Activated naive CD4-positive, alpha-beta T cell treated with anti-CD3 and anti-CD28 coated beads, Interleukin-2, amount 50 U/mL, for 72 hours (primary cell): ENCODE results near the gene ZC3H6. TPM values are rescaled to one million over a fixed set of nuclear protein-coding genes. Genes with fewer than 3 reads are reported as not detected.

Experiments used
- ATAC-seq, 2 donors: fragments of 150-1000 bp; cut with Tn5 transposase; 2 replicates each; pipeline ENCODE4 v1.10.0; 2021; ENCODE audit warnings: mild to moderate bottlenecking in 2 of 2, moderate library complexity in 2 of 2
- DNase-seq, 2 donors: peaks; one replicate each; pipeline ENCODE4 v3.0.0; 2021 to 2022; ENCODE audit warnings: low spot score in 2 of 2
- H3K27ac Mint-ChIP-seq, 2 donors: one replicate each; pipeline ENCODE4 v1.8.0; 2022; ENCODE audit warnings: mild to moderate bottlenecking in 2 of 2, mixed read lengths in 2 of 2
- H3K36me3 Mint-ChIP-seq, 2 donors: one replicate each; pipeline ENCODE4 v1.8.0; 2022; ENCODE audit warnings: mixed read lengths in 2 of 2
- H3K9me3 Mint-ChIP-seq, 2 donors: one replicate each; pipeline ENCODE4 v1.8.0; 2022; ENCODE audit warnings: mixed read lengths in 2 of 2
- total RNA-seq, 2 donors: library from RNA; stranded (reverse); gene quantifications; one replicate each; pipeline ENCODE4 v1.2.3, GENCODE V29; 2022

The ZC3H6 gene
- total RNA-seq, 2 donors from 2014 or later, result 11.1 to 13.8 TPM

- ATAC-seq, result no peak
These were observed 29.0 kb downstream of the ZC3H6 start for GRCh38 chr2:112304298-112304941.

GRCh38 chr2:112305132-112305531 lies 29.7 kb downstream of the ZC3H6 start:
- H3K27ac Mint-ChIP-seq, result no peak overlapping the region
- DNase-seq (no peak), ATAC-seq (no peak)
- H3K36me3 Mint-ChIP-seq, result peaks cover 5 to 7% of the 10 kb centered on the region in 2 donors
- no peaks in the 10 kb centered on the region for H3K9me3 Mint-ChIP-seq

More at GRCh38 chr2:112304298-112304941, 29.0 kb downstream of the ZC3H6 start:
- no peak for DNase-seq
- no peak overlapping the region for H3K27ac Mint-ChIP-seq
- peaks cover 7 to 11% of the 10 kb centered on the region in 2 donors for H3K36me3 Mint-ChIP-seq
- no peaks in the 10 kb centered on the region for H3K9me3 Mint-ChIP-seq

GRCh38 chr2:112310906-112311305 lies 35.5 kb downstream of the ZC3H6 start:
- Mint-ChIP-seq H3K9me3 (no peaks in the 10 kb centered on the region), H3K36me3 (no peaks in the 10 kb centered on the region), H3K27ac (no peak overlapping the region)
- no peak for DNase-seq
- ATAC-seq, result no peak

- H3K36me3 Mint-ChIP-seq, result no peaks in the 10 kb centered on the region
- DNase-seq, result no peak
- no peak overlapping the region for H3K27ac Mint-ChIP-seq
- no peaks in the 10 kb centered on the region for H3K9me3 Mint-ChIP-seq
- no peak for ATAC-seq
These were observed 36.5 kb downstream of the ZC3H6 start for GRCh38 chr2:112311932-112312331.

- Mint-ChIP-seq H3K27ac (no peak overlapping the region), H3K36me3 (no peaks in the 10 kb centered on the region), H3K9me3 (no peaks in the 10 kb centered on the region)
- DNase-seq, result no peak
- no peak for ATAC-seq
These were observed 37.4 kb downstream of the ZC3H6 start for GRCh38 chr2:112312821-112313220.

- H3K36me3 Mint-ChIP-seq, result no peaks in the 10 kb centered on the region
- H3K27ac Mint-ChIP-seq, result no peak overlapping the region
- DNase-seq (no peak), ATAC-seq (no peak)
- H3K9me3 Mint-ChIP-seq, result no peaks in the 10 kb centered on the region
These were observed 39.5 kb downstream of the ZC3H6 start for GRCh38 chr2:112314856-112315255.

- no peaks in the 10 kb centered on the region for H3K36me3 Mint-ChIP-seq
- no peak for ATAC-seq
- DNase-seq, result no peak
- no peaks in the 10 kb centered on the region for H3K9me3 Mint-ChIP-seq
- H3K27ac Mint-ChIP-seq, result no peak overlapping the region
These were observed 42.1 kb downstream of the ZC3H6 start for GRCh38 chr2:112317303-112318158.

GRCh38 chr2:112318515-112318914 lies 43.1 kb downstream of the ZC3H6 start:
- DNase-seq (no peak), ATAC-seq (no peak)
- Mint-ChIP-seq H3K36me3 (no peaks in the 10 kb centered on the region), H3K27ac (no peak overlapping the region), H3K9me3 (no peaks in the 10 kb centered on the region)

GRCh38 chr2:112321375-112322320 lies 46.3 kb downstream of the ZC3H6 start:
- H3K36me3 Mint-ChIP-seq, result no peaks in the 10 kb centered on the region
- H3K9me3 Mint-ChIP-seq, result no peaks in the 10 kb centered on the region
- ATAC-seq, result no peak
- no peak overlapping the region for H3K27ac Mint-ChIP-seq
- no peak for DNase-seq

- no peaks in the 10 kb centered on the region for H3K36me3 Mint-ChIP-seq
- H3K9me3 Mint-ChIP-seq, result no peaks in the 10 kb centered on the region
- ATAC-seq (no peak), DNase-seq (no peak)
- H3K27ac Mint-ChIP-seq, result no peak overlapping the region
These were observed 47.5 kb downstream of the ZC3H6 start for GRCh38 chr2:112322919-112323318.

- Mint-ChIP-seq H3K9me3 (no peaks in the 10 kb centered on the region), H3K27ac (no peak overlapping the region), H3K36me3 (no peaks in the 10 kb centered on the region)
- no peak for DNase-seq
- ATAC-seq, result no peak
These were observed 56.8 kb downstream of the ZC3H6 start for GRCh38 chr2:112332123-112332696.

GRCh38 chr2:112335600-112335999 lies 60.2 kb downstream of the ZC3H6 start:
- no peaks in the 10 kb centered on the region for H3K9me3 Mint-ChIP-seq
- H3K36me3 Mint-ChIP-seq, result no peaks in the 10 kb centered on the region
- H3K27ac Mint-ChIP-seq, result no peak overlapping the region

GRCh38 chr2:112339986-112340385 lies 64.6 kb downstream of the ZC3H6 start:
- Mint-ChIP-seq H3K36me3 (no peaks in the 10 kb centered on the region), H3K9me3 (no peaks in the 10 kb centered on the region), H3K27ac (no peak overlapping the region)
- DNase-seq, result no peak
- ATAC-seq, result no peak

More at GRCh38 chr2:112335600-112335999, 60.2 kb downstream of the ZC3H6 start:
- ATAC-seq, result no peak
- no peak for DNase-seq

GRCh38 chr2:112340475-112341267 lies 65.3 kb downstream of the ZC3H6 start:
- DNase-seq (no peak), ATAC-seq (no peak)
- no peak overlapping the region for H3K27ac Mint-ChIP-seq
- peaks cover 0 to 3% of the 10 kb centered on the region in 2 donors for H3K36me3 Mint-ChIP-seq
- H3K9me3 Mint-ChIP-seq, result peaks cover 0 to 3% of the 10 kb centered on the region in 2 donors

GRCh38 chr2:112342067-112342550 lies 66.7 kb downstream of the ZC3H6 start:
- H3K36me3 Mint-ChIP-seq, result peaks cover 0 to 5% of the 10 kb centered on the region in 2 donors
- peaks cover 0 to 5% of the 10 kb centered on the region in 2 donors for H3K9me3 Mint-ChIP-seq
- no peak for ATAC-seq
- no peak overlapping the region for H3K27ac Mint-ChIP-seq
- no peak for DNase-seq
